GM21381 (cell line): ENCODE results near the gene TBC1D8B.
"Not testable (repeated sequence)": the region's sequence is repeated elsewhere in the genome, so short reads cannot be mapped to it uniquely, and the experiment has no call there.

Experiments
- ATAC-seq: cut with Tn5 transposase; IDR thresholded peaks from one replicate; pipeline ENCODE4 v1.9.1; 2021; ENCODE audit warnings: mild to moderate bottlenecking, moderate library complexity; ENCODE audit not compliant: unreplicated experiment

TBC1D8B gene

GRCh38 chrX:106802388-106803275 lies at the start of gene TBC1D8B:
TSS of gene TBC1D8B (plus strand) at chrX:106802673. CDS start at chrX:106802854, 181 bp downstream.
- peak; percentile 99 for ATAC-seq

DNA sequence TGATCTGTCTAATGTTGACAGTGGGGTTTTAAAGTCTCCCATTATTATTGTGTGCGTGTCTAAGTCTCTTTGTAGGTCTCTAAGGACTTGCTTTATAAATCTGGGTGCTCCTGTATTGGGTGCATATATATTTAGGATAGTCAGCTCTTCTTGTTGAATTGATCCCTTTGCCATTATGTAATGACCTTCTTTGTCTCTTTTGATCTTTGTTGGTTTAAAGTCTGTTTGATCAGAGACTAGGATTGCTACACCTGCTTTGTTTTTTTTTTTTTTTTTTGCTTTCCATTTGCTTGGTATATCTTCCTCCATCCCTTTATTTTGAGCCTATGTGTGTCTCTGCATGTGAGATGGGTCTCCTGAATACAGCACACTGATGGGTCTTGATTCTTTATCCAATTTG lies 33.2 kb upstream of the TBC1D8B start:
- not testable (repeated sequence) for ATAC-seq

- ATAC-seq, result no peak
Measured at GRCh38 chrX:106774981-106775380, 27.5 kb upstream of the TBC1D8B start.

DNA sequence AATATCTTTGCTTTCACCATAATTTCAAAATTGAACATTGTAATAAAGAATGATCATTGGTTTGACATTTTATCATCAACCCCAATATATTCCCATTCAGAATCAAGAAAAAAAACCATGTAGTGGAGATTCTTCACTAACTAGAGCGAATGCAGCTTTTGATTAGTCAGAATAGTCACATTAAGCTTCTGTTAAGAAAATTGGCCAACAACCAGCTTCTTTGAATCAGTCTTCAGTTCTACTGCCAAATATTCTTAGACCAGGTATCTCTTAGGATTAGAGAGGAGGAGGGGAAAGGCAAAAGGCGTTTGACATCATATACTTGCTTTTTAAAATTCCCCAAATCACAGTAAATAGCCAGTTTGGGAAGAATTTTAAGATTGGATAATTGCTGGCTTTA lies 22.2 kb upstream of the TBC1D8B start:
- ATAC-seq, result no peak

DNA sequence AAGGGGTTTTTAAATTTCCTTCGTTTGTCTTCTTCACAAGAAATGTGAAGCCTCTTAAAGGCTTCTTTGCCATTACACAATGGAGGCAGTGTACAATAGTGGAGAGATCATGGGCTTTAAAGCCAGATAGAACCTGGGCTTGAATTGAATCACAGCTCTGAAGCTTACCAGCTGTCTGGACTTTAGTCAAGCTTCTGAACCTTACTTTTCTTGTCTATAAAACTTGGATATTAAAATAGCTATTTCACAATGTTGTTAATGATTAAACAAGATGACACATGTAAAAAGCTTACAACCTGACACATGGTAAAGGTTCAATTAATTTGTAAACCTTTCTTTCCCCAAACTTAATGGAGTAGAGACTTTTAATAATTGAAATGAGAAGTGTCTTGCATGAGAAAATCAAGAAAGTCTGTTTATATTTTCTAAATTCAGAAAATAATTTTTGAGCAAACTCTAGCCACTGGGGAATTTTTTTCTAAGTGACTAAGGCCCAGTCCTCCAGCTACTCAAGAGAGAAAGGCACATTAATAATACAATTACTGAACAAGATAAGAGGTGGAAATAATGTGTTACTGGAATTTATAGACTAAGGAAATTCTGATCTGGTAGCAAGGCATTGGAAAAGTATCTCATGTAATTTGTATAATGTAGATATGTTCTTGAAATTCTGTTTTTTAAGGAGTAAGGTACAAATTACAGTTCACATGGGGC lies 21.7 kb upstream of the TBC1D8B start:
- no peak for ATAC-seq

DNA sequence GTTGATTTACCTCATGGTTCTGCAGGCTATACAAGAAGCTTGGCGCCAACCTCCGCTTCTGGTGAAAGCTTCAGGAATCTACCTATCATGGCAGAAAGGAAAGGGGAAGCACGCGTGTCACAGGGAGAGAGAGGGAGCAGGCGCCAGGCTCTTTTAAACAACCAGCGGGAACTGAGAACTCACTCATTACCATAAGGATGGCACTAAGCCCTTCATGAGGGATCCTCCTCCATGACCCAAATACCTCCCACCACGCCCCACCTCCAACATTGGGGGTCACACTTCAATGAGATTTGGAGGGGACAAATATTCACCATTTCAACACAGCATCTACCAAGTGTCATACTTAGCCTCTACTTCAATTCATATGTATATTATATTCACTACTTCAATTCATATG lies 18.8 kb upstream of the TBC1D8B start:
- ATAC-seq, result no peak

GRCh38 chrX:106791495-106791894 lies 11.0 kb upstream of the TBC1D8B start:
- ATAC-seq, result no peak

DNA sequence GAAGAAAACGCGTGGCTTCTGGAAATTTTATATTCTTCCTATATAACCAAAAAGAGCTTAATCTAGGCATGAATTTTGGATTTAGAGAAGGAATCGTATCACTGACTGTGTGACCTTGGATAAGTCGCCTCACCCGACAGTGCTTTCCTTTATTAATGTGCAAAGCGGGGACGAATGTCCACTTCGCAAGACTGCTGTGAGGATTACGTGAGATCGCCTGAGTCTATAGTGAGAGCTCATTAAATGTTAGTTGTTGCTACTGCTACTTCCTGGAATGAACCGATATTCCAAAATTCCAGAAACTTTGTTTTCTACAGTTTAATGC lies 448 bp upstream of the TBC1D8B start:
- ATAC-seq, result peak; percentile 20

GRCh38 chrX:106811131-106811910 lies 8.8 kb downstream of the TBC1D8B start:
- no peak for ATAC-seq

DNA sequence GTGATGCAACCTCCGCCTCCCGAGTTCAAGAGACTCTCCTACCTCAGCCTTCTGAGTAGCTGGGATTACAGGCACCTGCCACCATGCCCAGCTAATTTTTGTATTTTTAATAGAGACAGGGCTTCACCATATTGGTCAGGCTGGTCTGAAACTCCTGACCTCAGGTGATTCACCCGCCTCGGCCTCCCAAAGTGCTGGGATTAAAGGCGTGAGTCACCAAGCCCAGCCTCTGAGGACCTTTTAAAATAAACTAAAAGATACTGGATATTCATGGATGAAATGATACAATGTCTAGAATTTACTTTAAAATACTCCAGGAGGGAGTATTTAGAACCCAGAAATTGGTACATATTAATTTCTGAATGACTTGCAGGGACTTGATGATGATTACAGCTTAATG lies 10.5 kb downstream of the TBC1D8B start:
- ATAC-seq, result not testable (repeated sequence)

GRCh38 chrX:106814093-106814492 lies 11.6 kb downstream of the TBC1D8B start:
- ATAC-seq, result not testable (repeated sequence)

- no peak for ATAC-seq
Measured at GRCh38 chrX:106862972-106863688, 60.7 kb downstream of the TBC1D8B start.

GRCh38 chrX:106863697-106864096 lies 61.2 kb downstream of the TBC1D8B start:
- no peak for ATAC-seq

GRCh38 chrX:106872796-106873195 lies 70.3 kb downstream of the TBC1D8B start:
- ATAC-seq, result not testable (repeated sequence)

- ATAC-seq, result no peak
Measured at GRCh38 chrX:106874075-106874474, 71.6 kb downstream of the TBC1D8B start.

GRCh38 chrX:106875151-106875550 lies 72.7 kb downstream of the TBC1D8B start:
- ATAC-seq, result no peak

DNA sequence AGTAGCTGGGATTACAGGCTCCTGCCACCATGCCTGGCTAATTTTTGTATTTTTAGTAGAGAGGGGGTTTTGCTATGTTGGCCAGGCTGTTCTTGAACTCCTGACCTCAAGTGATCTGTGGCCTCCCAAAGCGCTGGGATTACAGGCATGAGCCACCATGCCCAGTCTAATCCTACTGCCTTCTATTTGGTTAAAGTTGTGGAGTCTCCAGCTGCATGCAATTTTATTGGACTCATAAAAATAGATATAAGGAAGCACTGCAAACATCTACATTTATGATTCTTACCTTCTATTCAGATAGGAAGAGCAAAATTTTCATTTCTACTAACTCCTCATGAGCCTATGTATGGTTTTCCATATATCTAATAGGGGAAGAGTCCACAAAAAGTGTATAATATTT lies 87.0 kb downstream of the TBC1D8B start:
- ATAC-seq, result no peak

GRCh38 chrX:106891762-106892460 lies 89.4 kb downstream of the TBC1D8B start:
- no peak for ATAC-seq

DNA sequence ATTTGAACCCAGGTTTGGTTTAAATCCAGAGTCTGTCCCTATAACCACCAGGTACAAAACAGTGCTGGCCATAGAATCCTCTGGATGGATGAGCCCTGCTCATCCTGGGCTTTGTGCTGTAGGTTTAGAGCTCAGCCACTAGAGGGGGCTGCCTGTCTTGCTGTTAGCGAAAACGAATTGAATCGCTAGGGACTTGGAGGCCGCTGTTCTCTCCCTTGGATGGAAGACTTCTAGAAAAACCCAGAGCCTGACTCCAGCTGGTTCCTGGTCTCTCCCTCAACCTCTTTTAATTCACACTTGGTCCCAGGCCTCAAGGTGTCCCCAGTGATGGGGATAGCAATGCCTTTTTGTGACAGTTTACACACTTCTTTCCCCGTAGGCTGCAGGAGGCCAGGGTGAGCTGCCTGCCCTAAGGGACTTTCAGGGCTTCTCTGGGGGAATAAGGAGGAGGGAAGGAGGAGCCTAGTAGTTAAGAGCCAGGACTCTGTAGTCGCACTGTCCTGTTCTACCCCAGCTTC lies 92.0 kb downstream of the TBC1D8B start:
- peak; percentile 81 for ATAC-seq

- ATAC-seq, result no peak
Measured at GRCh38 chrX:106894978-106895452, 92.5 kb downstream of the TBC1D8B start.
